AG04449 (cell line): ENCODE measurements around the gene GRID1.

Experiments used
- CTCF ChIA-PET: fragments of 350-600 bp; formaldehyde crosslinking; extraction: SDS; loops from one replicate; lab custom pipeline; 2021; ENCODE audit warnings: antibody characterized with exemption; lab: Yijun Ruan, JAX
- POLR2A ChIA-PET: fragments of 400-600, 350-600 bp; formaldehyde crosslinking; extraction: SDS; loops from one replicate; lab custom pipeline; 2020; ENCODE audit warnings: antibody characterized with exemption, inconsistent platforms; lab: Yijun Ruan, JAX
- DNase-seq: peaks from one replicate; pipeline ENCODE4 v3.0.0-alpha.2; 2010; ENCODE audit warnings: low read depth, low spot score
- H3K4me3 ChIP-seq: 2 replicates; pipeline ENCODE4 v1.5.1; 2011; ENCODE audit warnings: low read depth, mild to moderate bottlenecking, control low read depth, low read length
- TF ChIP-seq, protein P1 (sequence below): IDR thresholded peaks from one replicate; pipeline ENCODE4 v1.5.1; 2011; ENCODE audit warnings: mild to moderate bottlenecking, moderate library complexity, low read length, control low read depth, inconsistent platforms; ENCODE audit not compliant: insufficient read depth; ENCODE audit errors: missing control alignments

GRID1 gene

DNA sequence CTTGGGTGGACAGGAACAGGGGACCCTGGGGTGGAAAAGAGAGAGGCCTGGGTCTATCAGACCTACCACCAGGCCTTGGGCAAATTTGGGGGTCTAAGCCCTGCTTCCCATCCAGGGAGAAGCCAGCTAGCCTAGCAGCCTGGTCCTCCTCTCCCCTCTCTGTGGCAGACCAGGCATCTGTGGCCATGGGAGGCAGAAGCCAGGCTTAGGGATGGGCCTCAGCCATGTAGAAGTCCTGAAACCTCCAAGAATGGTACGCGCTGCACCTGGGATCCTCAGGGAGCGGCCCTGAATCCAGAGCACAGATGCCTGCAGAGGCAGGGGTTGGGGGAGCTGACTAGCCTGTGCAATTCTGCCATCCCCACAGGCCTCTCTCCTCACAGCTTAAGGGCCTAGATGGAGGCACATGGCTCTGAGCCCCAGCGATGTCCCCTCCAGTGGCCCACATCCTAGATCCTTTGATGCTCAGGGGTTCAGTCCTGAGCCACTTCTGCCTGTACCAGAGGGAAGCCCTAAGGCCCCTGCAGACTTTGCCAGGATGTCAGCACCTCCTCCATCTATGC is 21.2 kb downstream of the GRID1 start:
- CTCF ChIA-PET, result interaction anchor here (0.7 kb wide), 1 partner anchor 15 kb away, joined by 3 read pairs; no protein-coding TSS in a partner anchor
- POLR2A ChIA-PET, result no interaction called here

DNA sequence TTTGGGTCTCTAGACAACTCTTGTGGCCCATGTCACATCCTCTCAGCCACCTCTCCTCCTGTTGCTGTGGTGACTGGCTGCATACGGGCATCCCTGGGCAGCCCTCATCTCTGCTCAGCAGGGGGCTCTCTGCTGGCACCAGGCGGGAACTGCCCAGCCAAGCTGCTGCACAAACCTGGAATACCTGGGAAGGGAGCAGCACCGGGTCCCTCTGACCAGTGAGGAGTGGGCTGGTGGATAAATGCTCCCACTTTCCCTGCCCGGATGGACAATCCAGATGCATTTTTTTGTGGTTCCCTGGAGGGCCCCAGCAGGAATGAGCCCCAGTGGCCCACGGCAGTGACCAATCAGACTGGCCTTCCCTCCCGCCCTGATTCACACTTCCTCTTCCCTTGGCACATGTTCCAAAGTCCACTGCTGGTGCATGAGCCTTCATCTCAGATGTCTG is 21.9 kb downstream of the GRID1 start:
- POLR2A ChIA-PET, result no interaction called here
- TF ChIP-seq, protein P1, sequence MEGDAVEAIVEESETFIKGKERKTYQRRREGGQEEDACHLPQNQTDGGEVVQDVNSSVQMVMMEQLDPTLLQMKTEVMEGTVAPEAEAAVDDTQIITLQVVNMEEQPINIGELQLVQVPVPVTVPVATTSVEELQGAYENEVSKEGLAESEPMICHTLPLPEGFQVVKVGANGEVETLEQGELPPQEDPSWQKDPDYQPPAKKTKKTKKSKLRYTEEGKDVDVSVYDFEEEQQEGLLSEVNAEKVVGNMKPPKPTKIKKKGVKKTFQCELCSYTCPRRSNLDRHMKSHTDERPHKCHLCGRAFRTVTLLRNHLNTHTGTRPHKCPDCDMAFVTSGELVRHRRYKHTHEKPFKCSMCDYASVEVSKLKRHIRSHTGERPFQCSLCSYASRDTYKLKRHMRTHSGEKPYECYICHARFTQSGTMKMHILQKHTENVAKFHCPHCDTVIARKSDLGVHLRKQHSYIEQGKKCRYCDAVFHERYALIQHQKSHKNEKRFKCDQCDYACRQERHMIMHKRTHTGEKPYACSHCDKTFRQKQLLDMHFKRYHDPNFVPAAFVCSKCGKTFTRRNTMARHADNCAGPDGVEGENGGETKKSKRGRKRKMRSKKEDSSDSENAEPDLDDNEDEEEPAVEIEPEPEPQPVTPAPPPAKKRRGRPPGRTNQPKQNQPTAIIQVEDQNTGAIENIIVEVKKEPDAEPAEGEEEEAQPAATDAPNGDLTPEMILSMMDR, result no peak
- no peak for DNase-seq
- CTCF ChIA-PET, result no interaction called here
- no peak overlapping the region for H3K4me3 ChIP-seq

More for the DNA sequence above, 21.2 kb downstream of the GRID1 start:
- no peak for DNase-seq
- TF ChIP-seq, protein P1, result no peak
- H3K4me3 ChIP-seq, result no peak overlapping the region

DNA sequence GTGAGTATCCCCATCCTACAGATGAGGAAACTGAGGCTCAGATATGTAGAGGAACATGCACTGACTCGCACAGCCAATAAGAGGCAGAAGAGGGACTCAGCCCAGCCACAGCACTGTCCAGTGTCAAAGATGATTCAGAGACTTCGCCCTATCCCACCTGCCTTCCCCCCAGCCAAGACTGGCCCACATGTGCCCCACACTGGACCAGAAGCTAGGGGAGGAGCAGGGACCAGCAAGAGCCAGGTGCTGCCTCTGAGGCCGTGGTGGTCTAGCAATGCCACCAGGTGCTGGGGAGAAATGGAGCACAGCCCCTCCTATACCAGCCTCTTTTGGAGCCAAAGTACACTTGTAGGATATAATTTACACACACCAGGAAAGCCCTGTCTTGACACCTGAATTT is 22.3 kb downstream of the GRID1 start:
- H3K4me3 ChIP-seq, result no peak overlapping the region
- POLR2A ChIA-PET, result no interaction called here
- DNase-seq, result no peak
- CTCF ChIA-PET, result no interaction called here
- TF ChIP-seq, protein P1, result no peak

DNA sequence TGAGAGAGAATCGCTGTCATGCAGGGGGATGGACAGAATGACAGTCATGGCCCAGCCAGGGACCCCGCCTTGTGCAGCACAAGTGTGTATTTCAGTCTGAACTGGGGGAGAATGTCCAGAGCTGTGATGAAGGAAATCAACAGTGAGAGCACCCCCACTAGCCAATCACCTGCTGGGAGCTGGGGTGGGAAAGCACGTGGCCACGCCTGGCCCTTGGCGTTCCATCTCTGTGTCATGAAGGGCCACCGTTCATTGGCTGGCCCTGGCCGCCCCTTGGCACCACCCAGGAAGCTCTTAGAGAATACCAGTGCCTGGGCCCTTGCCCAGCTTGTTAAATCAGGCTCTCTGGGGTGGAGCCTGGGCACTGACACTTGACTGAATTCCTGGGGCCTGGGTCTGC is 22.8 kb downstream of the GRID1 start:
- ChIA-PET CTCF (no interaction called here), POLR2A (no interaction called here)
- no peak overlapping the region for H3K4me3 ChIP-seq
- no peak for DNase-seq
- TF ChIP-seq, protein P1, result no peak

DNA sequence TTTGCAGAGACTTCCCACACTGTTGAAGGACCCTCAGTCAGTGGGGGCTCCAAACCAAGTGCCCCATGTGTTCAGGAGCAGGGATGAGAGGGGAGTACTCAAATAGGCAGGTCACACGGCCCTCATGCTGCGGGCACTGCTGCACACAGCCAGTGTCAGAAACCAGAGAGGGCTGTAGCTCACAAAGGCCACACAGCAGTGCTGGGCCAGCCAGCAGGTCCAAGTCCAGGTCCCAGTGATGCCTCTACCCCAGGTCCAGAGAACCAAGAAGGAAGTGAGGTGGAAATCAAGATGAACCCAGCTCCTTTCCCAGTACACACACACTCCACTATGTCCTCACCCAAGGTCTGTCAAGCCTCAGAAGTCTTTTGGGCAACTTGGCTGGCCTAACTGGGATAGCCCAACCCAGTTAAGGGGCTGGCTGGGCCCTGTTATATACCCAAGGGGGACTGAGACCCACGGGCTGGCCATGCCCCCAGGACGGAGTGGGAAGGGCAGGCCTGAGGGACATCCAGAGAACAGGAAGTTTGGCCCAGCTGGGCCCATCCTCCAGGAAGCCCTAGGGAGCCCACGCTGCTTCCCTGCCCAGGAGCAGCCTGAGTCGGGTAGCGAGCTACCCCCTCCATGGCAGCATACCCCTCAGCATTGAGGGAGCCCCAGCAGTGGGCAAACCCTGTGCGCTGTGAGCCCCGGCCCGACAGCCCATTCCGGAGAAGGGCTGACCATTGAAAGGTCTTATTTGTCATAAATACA is 24.3 kb downstream of the GRID1 start:
- POLR2A ChIA-PET, result no interaction called here
- TF ChIP-seq, protein P1, result no peak
- CTCF ChIA-PET, result no interaction called here

DNA sequence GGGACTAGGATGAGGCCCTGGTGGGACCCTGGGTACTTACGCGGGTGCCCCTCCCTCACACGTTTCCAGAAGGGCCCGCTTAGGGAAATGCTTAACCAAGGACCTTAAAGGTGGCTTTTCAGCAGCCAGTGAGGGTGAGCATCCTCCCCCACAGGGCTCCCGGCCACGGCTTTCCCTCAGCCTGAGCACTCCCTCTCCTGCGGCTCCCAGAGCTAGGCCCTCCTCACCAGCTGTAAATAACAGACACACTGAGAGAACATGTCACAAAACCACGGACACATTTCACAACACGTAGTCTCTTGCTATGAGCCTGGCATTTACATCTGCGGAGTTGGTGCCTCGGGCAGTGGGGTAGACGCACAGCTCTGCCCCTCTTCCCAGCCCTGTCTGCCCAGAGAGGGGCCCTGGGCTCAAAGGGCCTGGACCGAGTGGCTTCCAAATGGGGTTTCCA is 25.2 kb downstream of the GRID1 start:
- H3K4me3 ChIP-seq, result no peak overlapping the region
- DNase-seq, result no peak
- ChIA-PET POLR2A (no interaction called here), CTCF (no interaction called here)
- TF ChIP-seq, protein P1, result no peak

More for the DNA sequence above, 24.3 kb downstream of the GRID1 start:
- no peak overlapping the region for H3K4me3 ChIP-seq
- no peak for DNase-seq
